ENCODE data around the gene C1QTNF3.
"Not testable (repeated sequence)": the region's sequence is repeated elsewhere in the genome, so short reads cannot be mapped to it uniquely, and the experiment has no call there.

DNA sequence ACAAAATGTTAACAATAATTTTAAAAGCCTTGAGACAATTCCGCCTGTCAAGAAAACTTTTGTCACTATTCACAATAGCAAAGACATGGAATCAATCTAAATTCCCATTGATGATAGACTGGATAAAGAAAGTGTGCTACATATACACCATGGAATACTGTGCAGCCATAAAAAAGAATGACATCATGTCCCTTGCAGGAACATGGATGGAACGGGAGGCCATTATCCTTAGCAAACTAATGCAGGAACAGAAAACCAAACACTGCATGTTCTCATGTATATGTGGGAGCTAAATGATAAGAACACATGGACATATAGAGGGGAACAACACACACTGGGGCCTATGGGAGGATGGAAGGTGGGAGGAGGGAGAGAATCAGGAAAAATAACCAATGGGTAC is 12.4 kb downstream of the C1QTNF3 start:
- not testable (repeated sequence) for TF ChIP-seq POLR2AphosphoS5, EP300, POLR2A (IDR thresholded peaks at IDR 0.05)
- TF ChIP-seq, protein P1, sequence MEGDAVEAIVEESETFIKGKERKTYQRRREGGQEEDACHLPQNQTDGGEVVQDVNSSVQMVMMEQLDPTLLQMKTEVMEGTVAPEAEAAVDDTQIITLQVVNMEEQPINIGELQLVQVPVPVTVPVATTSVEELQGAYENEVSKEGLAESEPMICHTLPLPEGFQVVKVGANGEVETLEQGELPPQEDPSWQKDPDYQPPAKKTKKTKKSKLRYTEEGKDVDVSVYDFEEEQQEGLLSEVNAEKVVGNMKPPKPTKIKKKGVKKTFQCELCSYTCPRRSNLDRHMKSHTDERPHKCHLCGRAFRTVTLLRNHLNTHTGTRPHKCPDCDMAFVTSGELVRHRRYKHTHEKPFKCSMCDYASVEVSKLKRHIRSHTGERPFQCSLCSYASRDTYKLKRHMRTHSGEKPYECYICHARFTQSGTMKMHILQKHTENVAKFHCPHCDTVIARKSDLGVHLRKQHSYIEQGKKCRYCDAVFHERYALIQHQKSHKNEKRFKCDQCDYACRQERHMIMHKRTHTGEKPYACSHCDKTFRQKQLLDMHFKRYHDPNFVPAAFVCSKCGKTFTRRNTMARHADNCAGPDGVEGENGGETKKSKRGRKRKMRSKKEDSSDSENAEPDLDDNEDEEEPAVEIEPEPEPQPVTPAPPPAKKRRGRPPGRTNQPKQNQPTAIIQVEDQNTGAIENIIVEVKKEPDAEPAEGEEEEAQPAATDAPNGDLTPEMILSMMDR (IDR thresholded peaks at IDR 0.05), result not testable (repeated sequence)
